Middle frontal gyrus (tissue), 1 donor: ENCODE results near the gene ATP1B2.

Experiments
- DNase-seq: peaks from one replicate; pipeline ENCODE4 v3.0.0-alpha.2; 2015; ENCODE audit warnings: low spot score; ENCODE audit errors: extremely low spot score

The ATP1B2 gene

GRCh38 chr17:7684851-7685532 lies 34.3 kb downstream of the ATP1B2 start:
- no peak for DNase-seq

GRCh38 chr17:7685533-7686221 lies 35.0 kb downstream of the ATP1B2 start:
- DNase-seq = peak; percentile 92

- DNase-seq = peak; percentile 76
Observed at GRCh38 chr17:7686222-7687071, 35.7 kb downstream of the ATP1B2 start.

GRCh38 chr17:7687072-7687907 lies 36.6 kb downstream of the ATP1B2 start, which contains the start of gene TP53:
Gene TP53 (minus strand): TSS chr17:7687490. CDS start chr17:7676594, 10,896 bp downstream.
- peak; percentile 91 for DNase-seq

- peak; percentile 98 for DNase-seq
Observed at GRCh38 chr17:7687908-7688807, 37.4 kb downstream of the ATP1B2 start, which contains the start of gene WRAP53. Gene WRAP53 (plus strand): TSS chr17:7688477. CDS start chr17:7688649, 172 bp downstream.

GRCh38 chr17:7688808-7689316 lies 38.1 kb downstream of the ATP1B2 start:
- DNase-seq = no peak

- no peak for DNase-seq
Observed at GRCh38 chr17:7695586-7695985, 44.9 kb downstream of the ATP1B2 start.

GRCh38 chr17:7697828-7698588 lies 47.3 kb downstream of the ATP1B2 start:
- DNase-seq = no peak

- DNase-seq = no peak
Observed at GRCh38 chr17:7700510-7700909, 49.8 kb downstream of the ATP1B2 start.

GRCh38 chr17:7701681-7702080 lies 51.0 kb downstream of the ATP1B2 start:
- DNase-seq = no peak

GRCh38 chr17:7702776-7703175 lies 52.0 kb downstream of the ATP1B2 start:
- no peak for DNase-seq

GRCh38 chr17:7703584-7704479 lies 53.1 kb downstream of the ATP1B2 start:
- DNase-seq = no peak

GRCh38 chr17:7704601-7705268 lies 54.0 kb downstream of the ATP1B2 start, which contains the start of gene EFNB3:
Gene EFNB3 (plus strand): TSS chr17:7705202. CDS start chr17:7705599, 397 bp downstream.
- no peak for DNase-seq

GRCh38 chr17:7705269-7706255 lies 54.8 kb downstream of the ATP1B2 start:
- no peak for DNase-seq

GRCh38 chr17:7706631-7707354 lies 56.1 kb downstream of the ATP1B2 start:
- DNase-seq = no peak
